Endothelial cell of hepatic sinusoid (primary cell): ENCODE results near the gene EPS8L1.

ENCODE experiments used
- in situ Hi-C: cut with HindIII; loops from 2 replicates; pipeline ENCODE4 v1.10.0; 2017; ENCODE audit warnings: low sequenced_read_pairs

EPS8L1 gene

GRCh38 chr19:55080121-55080967, 4.7 kb downstream of the EPS8L1 start:
- in situ Hi-C loops = no loop called here

GRCh38 chr19:55080968-55081769, 5.5 kb downstream of the EPS8L1 start:
- in situ Hi-C loops = no loop called here

GRCh38 chr19:55081770-55082019, 6.0 kb downstream of the EPS8L1 start:
- in situ Hi-C loops = no loop called here

- in situ Hi-C loops = no loop called here
Observed at GRCh38 chr19:55082020-55082851, 6.6 kb downstream of the EPS8L1 start.

- in situ Hi-C loops = no loop called here
Observed at GRCh38 chr19:55083004-55083850, 7.6 kb downstream of the EPS8L1 start.

- in situ Hi-C loops = no loop called here
Observed at GRCh38 chr19:55084416-55084815, 8.7 kb downstream of the EPS8L1 start.

- in situ Hi-C loops = no loop called here
Observed at GRCh38 chr19:55085923-55086715, 10.4 kb downstream of the EPS8L1 start.

- in situ Hi-C loops = no loop called here
Observed at GRCh38 chr19:55086730-55087541, 11.3 kb downstream of the EPS8L1 start.

- in situ Hi-C loops = no loop called here
Observed at GRCh38 chr19:55087542-55087901, 11.9 kb downstream of the EPS8L1 start.

GRCh38 chr19:55088021-55088451, 12.4 kb downstream of the EPS8L1 start:
- in situ Hi-C loops = no loop called here

GRCh38 chr19:55088543-55089341, 13.1 kb downstream of the EPS8L1 start:
- in situ Hi-C loops = no loop called here

- in situ Hi-C loops = no loop called here
Observed at GRCh38 chr19:55089342-55089944, 13.8 kb downstream of the EPS8L1 start.

- in situ Hi-C loops = no loop called here
Observed at GRCh38 chr19:55090564-55090963, 14.9 kb downstream of the EPS8L1 start.

- in situ Hi-C loops = no loop called here
Observed at GRCh38 chr19:55091126-55091910, 15.6 kb downstream of the EPS8L1 start.

GRCh38 chr19:55091955-55092354, 16.3 kb downstream of the EPS8L1 start:
- in situ Hi-C loops = no loop called here

- in situ Hi-C loops = no loop called here
Observed at GRCh38 chr19:55092423-55093318, 17.0 kb downstream of the EPS8L1 start.
